Panc1 (cell line): ENCODE measurements around the gene TMEM121. TPM values are rescaled to one million over a fixed set of nuclear protein-coding genes. Genes with fewer than 3 reads are reported as not detected.

ENCODE experiments used
- ATAC-seq: fragments of 200-7000 bp; cut with Tn5 transposase; 2 replicates; pipeline ENCODE4 v1.9.1; 2020; ENCODE audit warnings: mild to moderate bottlenecking, moderate library complexity
- BruUV-seq: library from RNA; stranded (reverse); fragments of 400-500 nt; replicated peaks from 2 replicates; lab custom pipeline; 2021; lab: Mats Ljungman, UMichigan
- CTCF ChIA-PET: fragments of 300-600 bp; sonication (Branson Sonifier 250); formaldehyde crosslinking; loops from one replicate; lab custom pipeline; 2022; ENCODE audit warnings: antibody characterized with exemption; lab: Charles Lee
- POLR2A ChIA-PET: fragments of 300-600 bp; sonication (Branson Sonifier 250); formaldehyde crosslinking; loops from one replicate; lab custom pipeline; 2022; ENCODE audit warnings: antibody characterized with exemption; lab: Charles Lee
- DNase-seq: peaks from one replicate; pipeline ENCODE4 v3.0.0-alpha.2; 2010; ENCODE audit warnings: low read depth, low spot score
- H3K27ac ChIP-seq: 2 replicates; pipeline ENCODE4 v1.5.1; 2011; ENCODE audit warnings: mild to moderate bottlenecking, low read length, inconsistent platforms
- H3K27me3 ChIP-seq: fragments of 200-500 bp; sonication (Bioruptor generic); 2 replicates; pipeline ENCODE4 v1.6.0; 2014; ENCODE audit warnings: low read length, inconsistent platforms; ENCODE audit not compliant: control insufficient read depth, insufficient read depth
- H3K36me3 ChIP-seq: fragments of 200-500 bp; sonication (Bioruptor generic); 2 replicates; pipeline ENCODE4 v1.5.1; 2014; ENCODE audit warnings: inconsistent platforms, mild to moderate bottlenecking, low read length, moderate library complexity; ENCODE audit not compliant: control insufficient read depth, insufficient read depth
- H3K4me1 ChIP-seq: 2 replicates; pipeline ENCODE4 v1.5.1; 2011; ENCODE audit warnings: inconsistent platforms, mild to moderate bottlenecking, low read length, moderate library complexity; ENCODE audit not compliant: control insufficient read depth, insufficient read depth
- H3K4me3 ChIP-seq, 2 experiments: 2 replicates each; pipeline ENCODE4 v1.5.1; 2011 to 2012; ENCODE audit warnings: low read depth in 2 of 2, low read length in 2 of 2, mild to moderate bottlenecking in 2 of 2, inconsistent platforms in 1 of 2, moderate library complexity in 1 of 2
- H3K9me3 ChIP-seq: fragments of 200-500 bp; sonication (Bioruptor generic); 2 replicates; pipeline ENCODE4 v1.5.1; 2014; ENCODE audit warnings: low read depth, mild to moderate bottlenecking, inconsistent platforms, low read length, moderate library complexity; ENCODE audit not compliant: control insufficient read depth, insufficient read depth
- POLR2AphosphoS5 ChIP-seq: IDR thresholded peaks from 2 replicates; pipeline ENCODE4 v1.6.1; 2012; ENCODE audit warnings: mild to moderate bottlenecking, low read depth, low read length, moderate library complexity
- SIN3A ChIP-seq: IDR thresholded peaks from 2 replicates; pipeline ENCODE4 v1.6.1; 2012; ENCODE audit warnings: low read depth, mild to moderate bottlenecking, low read length, moderate library complexity, borderline replicate concordance; ENCODE audit not compliant: insufficient read depth
- TCF7L2 ChIP-seq: IDR thresholded peaks from 2 replicates; pipeline ENCODE4 v1.6.1; 2011; ENCODE audit warnings: mild to moderate bottlenecking, low read depth, low read length, inconsistent platforms
- in situ Hi-C: cut with HindIII; loops from 2 replicates; pipeline ENCODE4 v1.10.0; 2016; ENCODE audit warnings: low sequenced_read_pairs, low pct_unique_long_range_greater_than_20kb
- intact Hi-C: fragments of 100-400 bp; cut with micrococcal nuclease; formaldehyde crosslinking; loops from one replicate; pipeline ENCODE4 v1.10.0; 2022; ENCODE audit not compliant: unreplicated experiment
- total RNA-seq: library from RNA; stranded (reverse); gene quantifications from one replicate; pipeline ENCODE4 v1.2.1, GENCODE V29; 2021; ENCODE audit not compliant: unreplicated experiment
- TF ChIP-seq, protein P1 (sequence below), 2 experiments: IDR thresholded peaks; 2 replicates each; pipeline ENCODE4 v1.6.1; 2011 to 2012; ENCODE audit warnings: low read depth in 2 of 2, control low read depth in 1 of 2, low read length in 1 of 2, mild to moderate bottlenecking in 1 of 2, moderate library complexity in 1 of 2; ENCODE audit not compliant: insufficient read depth in 1 of 2
- TF ChIP-seq, protein P2 (sequence below): fragments of 450-650 bp; IDR thresholded peaks from 2 replicates; pipeline ENCODE4 v1.5.1; 2017; ENCODE audit warnings: mild to moderate bottlenecking

The TMEM121 gene
- total RNA-seq, 1 experiment from 2014 or later: 4.6 TPM

DNA sequence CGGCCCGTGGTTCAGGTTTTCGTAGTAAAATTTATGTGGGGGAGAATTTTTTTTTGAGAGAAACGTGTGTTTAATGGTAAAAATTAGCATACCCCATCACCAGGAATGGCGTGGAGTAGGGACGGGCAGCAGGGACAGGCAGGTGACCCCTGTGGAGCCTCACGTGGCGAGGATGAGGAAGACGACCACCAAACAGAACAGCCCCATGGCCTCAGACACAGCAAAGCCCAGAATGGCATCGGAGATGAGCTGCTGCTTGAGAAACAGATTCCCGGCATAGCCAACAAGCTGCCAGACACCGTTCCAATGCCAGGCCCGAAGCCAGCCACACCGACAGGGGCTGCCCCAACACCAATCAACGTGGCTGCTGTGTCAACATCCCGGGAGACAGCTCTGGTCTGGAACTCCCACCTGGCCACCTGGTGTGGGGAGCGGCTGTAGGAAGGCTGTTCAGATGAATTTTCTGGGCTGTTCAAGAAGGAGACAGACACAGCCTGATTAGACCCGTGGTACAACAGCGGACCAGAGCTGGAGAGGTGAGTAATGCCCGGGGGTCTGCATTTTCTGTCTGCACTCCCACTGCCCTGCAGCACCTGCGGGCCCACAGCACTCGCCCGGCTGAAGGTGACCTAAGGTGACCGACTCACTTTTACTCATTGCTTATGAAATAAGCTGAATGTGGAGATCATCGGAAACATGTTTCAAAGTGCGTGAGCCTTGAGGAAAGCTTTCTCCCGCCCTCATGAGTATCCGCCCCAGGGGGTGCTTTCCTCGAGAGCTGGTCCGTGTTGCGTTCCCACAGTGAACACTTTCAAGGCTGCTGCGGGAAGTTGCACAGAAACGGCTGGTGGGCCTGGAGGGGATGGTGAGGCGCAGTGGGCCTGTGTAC is 10.6 kb downstream of the TMEM121 start:
- ChIA-PET CTCF (interaction anchor here (0.7 kb wide), 1 partner anchor 12 kb away, joined by 7 read pairs; no protein-coding TSS in a partner anchor), POLR2A (no interaction called here)
- Histone ChIP-seq H3K36me3 (no peaks in the 10 kb centered on the region), H3K27me3 (no peaks in the 10 kb centered on the region), H3K27ac (no peak overlapping the region), H3K4me1 (no peaks in the 10 kb centered on the region), H3K9me3 (no peaks in the 10 kb centered on the region), H3K4me3 (no peak overlapping the region)
- intact Hi-C loops (no loop called here), in situ Hi-C loops (no loop called here)
- no peak for ATAC-seq
- TF ChIP-seq, protein P1, sequence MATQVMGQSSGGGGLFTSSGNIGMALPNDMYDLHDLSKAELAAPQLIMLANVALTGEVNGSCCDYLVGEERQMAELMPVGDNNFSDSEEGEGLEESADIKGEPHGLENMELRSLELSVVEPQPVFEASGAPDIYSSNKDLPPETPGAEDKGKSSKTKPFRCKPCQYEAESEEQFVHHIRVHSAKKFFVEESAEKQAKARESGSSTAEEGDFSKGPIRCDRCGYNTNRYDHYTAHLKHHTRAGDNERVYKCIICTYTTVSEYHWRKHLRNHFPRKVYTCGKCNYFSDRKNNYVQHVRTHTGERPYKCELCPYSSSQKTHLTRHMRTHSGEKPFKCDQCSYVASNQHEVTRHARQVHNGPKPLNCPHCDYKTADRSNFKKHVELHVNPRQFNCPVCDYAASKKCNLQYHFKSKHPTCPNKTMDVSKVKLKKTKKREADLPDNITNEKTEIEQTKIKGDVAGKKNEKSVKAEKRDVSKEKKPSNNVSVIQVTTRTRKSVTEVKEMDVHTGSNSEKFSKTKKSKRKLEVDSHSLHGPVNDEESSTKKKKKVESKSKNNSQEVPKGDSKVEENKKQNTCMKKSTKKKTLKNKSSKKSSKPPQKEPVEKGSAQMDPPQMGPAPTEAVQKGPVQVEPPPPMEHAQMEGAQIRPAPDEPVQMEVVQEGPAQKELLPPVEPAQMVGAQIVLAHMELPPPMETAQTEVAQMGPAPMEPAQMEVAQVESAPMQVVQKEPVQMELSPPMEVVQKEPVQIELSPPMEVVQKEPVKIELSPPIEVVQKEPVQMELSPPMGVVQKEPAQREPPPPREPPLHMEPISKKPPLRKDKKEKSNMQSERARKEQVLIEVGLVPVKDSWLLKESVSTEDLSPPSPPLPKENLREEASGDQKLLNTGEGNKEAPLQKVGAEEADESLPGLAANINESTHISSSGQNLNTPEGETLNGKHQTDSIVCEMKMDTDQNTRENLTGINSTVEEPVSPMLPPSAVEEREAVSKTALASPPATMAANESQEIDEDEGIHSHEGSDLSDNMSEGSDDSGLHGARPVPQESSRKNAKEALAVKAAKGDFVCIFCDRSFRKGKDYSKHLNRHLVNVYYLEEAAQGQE (IDR thresholded peaks at IDR 0.05; ENCODE audit: insufficient read depth in 1 of 2, low read depth in 2 of 2, low read length in 1 of 2): no peak
- TF ChIP-seq SIN3A (no peak), TCF7L2 (no peak), POLR2AphosphoS5 (no peak)
- TF ChIP-seq, protein P2, sequence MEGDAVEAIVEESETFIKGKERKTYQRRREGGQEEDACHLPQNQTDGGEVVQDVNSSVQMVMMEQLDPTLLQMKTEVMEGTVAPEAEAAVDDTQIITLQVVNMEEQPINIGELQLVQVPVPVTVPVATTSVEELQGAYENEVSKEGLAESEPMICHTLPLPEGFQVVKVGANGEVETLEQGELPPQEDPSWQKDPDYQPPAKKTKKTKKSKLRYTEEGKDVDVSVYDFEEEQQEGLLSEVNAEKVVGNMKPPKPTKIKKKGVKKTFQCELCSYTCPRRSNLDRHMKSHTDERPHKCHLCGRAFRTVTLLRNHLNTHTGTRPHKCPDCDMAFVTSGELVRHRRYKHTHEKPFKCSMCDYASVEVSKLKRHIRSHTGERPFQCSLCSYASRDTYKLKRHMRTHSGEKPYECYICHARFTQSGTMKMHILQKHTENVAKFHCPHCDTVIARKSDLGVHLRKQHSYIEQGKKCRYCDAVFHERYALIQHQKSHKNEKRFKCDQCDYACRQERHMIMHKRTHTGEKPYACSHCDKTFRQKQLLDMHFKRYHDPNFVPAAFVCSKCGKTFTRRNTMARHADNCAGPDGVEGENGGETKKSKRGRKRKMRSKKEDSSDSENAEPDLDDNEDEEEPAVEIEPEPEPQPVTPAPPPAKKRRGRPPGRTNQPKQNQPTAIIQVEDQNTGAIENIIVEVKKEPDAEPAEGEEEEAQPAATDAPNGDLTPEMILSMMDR: no peak
- no peak for DNase-seq
- BruUV-seq: no TSS peak

DNA sequence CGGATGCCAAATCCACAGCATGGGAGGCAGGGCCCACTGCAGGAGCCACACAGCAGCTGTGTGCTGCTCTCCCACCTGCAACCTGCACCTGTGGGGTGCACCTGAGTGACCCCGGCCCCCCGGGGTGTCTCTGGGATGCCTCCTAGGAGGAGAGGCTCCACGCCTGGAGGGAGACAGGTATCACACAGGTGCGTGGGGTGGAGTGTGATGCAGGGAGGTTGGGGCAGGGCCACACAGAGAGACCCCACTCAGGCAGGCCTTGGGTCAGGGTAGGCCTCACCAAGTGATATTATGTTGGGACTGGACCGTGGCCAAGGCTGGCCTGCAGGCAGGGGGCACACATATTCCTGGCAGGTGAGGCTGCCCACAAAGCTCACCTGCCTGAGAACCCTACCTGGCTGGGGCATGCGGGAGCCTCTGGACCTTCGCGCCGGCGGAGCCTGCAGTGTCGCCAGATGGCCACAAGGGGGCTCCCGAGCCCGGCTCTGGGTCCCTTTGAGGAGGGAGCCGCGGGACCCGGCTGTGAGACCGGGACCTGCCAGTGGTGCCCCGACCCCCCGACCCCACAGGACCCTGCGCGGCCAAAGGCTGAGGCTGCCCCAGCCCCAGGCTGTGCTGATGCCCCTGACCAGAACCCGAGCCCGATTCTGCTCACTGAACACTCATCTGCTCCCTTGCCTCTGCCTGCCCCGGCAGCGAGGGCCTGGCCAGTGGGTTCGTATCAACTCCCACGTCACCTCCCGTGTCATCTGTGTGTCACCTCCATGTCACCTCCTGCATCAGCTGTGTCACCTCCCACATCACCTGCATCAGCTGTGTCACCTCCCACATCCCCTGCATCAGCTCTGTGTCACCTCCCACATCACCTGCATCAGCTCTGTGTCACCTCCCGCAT is 11.4 kb downstream of the TMEM121 start:
- TF ChIP-seq POLR2AphosphoS5: no peak
- TF ChIP-seq, protein P2: peak; percentile 97
- ChIA-PET POLR2A (no interaction called here), CTCF (interaction anchor here (0.7 kb wide), 1 partner anchor 11 kb away, joined by 7 read pairs; no protein-coding TSS in a partner anchor)
- peak; percentile 88 for ATAC-seq
- no peaks in the 10 kb centered on the region for H3K4me1 ChIP-seq
- no peaks in the 10 kb centered on the region for H3K9me3 ChIP-seq
- no TSS peak for BruUV-seq
- no peak overlapping the region for H3K27ac ChIP-seq
- H3K27me3 ChIP-seq: no peaks in the 10 kb centered on the region
- intact Hi-C loops: no loop called here
- H3K36me3 ChIP-seq: no peaks in the 10 kb centered on the region
- DNase-seq: no peak
- H3K4me3 ChIP-seq: no peak overlapping the region
- in situ Hi-C loops: no loop called here
